Lung (tissue), 12 donors: ENCODE results near the gene PNLDC1. TPM values are rescaled to one million over a fixed set of nuclear protein-coding genes. Genes with fewer than 3 reads are reported as not detected.
A peak's percentile ranks its signal among the peaks of the same experiment; 100 is the strongest.

ENCODE experiments used
- ATAC-seq: fragments of 200-7000 bp; cut with Tn5 transposase; one replicate; pipeline ENCODE4 v1.9.1; 2020; ENCODE audit warnings: moderate number of reproducible peaks; ENCODE audit not compliant: insufficient read depth, low FRiP score
- DNase-seq, 3 donors: peaks; one replicate each; pipeline ENCODE4 v3.0.0-alpha.2; 2013 to 2017
- H3K27ac ChIP-seq, 2 donors: one replicate each; pipeline ENCODE4 v1.5.1; 2013; ENCODE audit warnings: mild to moderate bottlenecking in 2 of 2, moderate library complexity in 2 of 2, control low read depth in 1 of 2, inconsistent platforms in 1 of 2, low read depth in 1 of 2, low read length in 1 of 2
- H3K27me3 ChIP-seq, 3 donors: one replicate each; pipeline ENCODE4 v1.5.1; 2013; ENCODE audit warnings: low read length in 2 of 3; ENCODE audit not compliant: control insufficient read depth in 3 of 3, insufficient read depth in 3 of 3
- H3K36me3 ChIP-seq, 4 donors: one replicate each; pipeline ENCODE4 v1.5.1; 2013; ENCODE audit warnings: low read length in 4 of 4, mild to moderate bottlenecking in 1 of 4, moderate library complexity in 1 of 4; ENCODE audit not compliant: control insufficient read depth in 4 of 4, insufficient read depth in 4 of 4
- H3K4me1 ChIP-seq, 5 donors: one replicate each; pipeline ENCODE4 v1.5.1; 2013; ENCODE audit warnings: low read length in 5 of 5, mild to moderate bottlenecking in 2 of 5, moderate library complexity in 1 of 5; ENCODE audit not compliant: control insufficient read depth in 5 of 5, insufficient read depth in 5 of 5
- H3K4me3 ChIP-seq: one replicate; pipeline ENCODE4 v1.5.1; 2013; ENCODE audit warnings: mild to moderate bottlenecking, control low read depth, moderate library complexity
- H3K9ac ChIP-seq, 2 donors: one replicate each; pipeline ENCODE4 v1.5.1; 2013; ENCODE audit warnings: low read length in 2 of 2, control low read depth in 1 of 2; ENCODE audit not compliant: insufficient read depth in 1 of 2
- H3K9me3 ChIP-seq, 4 donors: one replicate each; pipeline ENCODE4 v1.5.1; 2013; ENCODE audit warnings: low read length in 3 of 4, mild to moderate bottlenecking in 1 of 4, moderate library complexity in 1 of 4; ENCODE audit not compliant: control insufficient read depth in 4 of 4, insufficient read depth in 3 of 4
- WGBS, 2 donors: extraction: QIAGEN DNeasy Blood & Tissue Kit; methylation state at CpG; one replicate each; pipeline ENCODE4 v1.1.7; 2013; 5-methylcytosine and 5-hydroxymethylcytosine counted together
- polyA plus RNA-seq, 2 donors: library from polyadenylated mRNA; stranded (reverse); fragments of 200-250 nt; gene quantifications; one replicate each; pipeline ENCODE4 v1.2.1, GENCODE V29; 2013
- total RNA-seq, 2 donors: library from RNA; depleted of rRNA in 1 of 2; stranded (reverse); fragments of >200 nt in 1 of 2; gene quantifications; one replicate each; pipeline ENCODE4 v1.2.1, GENCODE V29; 2014 to 2021
- TF ChIP-seq, protein P1 (sequence below): IDR thresholded peaks from 2 replicates; pipeline ENCODE4 v1.5.1; 2012; ENCODE audit warnings: mild to moderate bottlenecking; ENCODE audit errors: control extremely low read depth, extremely low read depth
- donor health status: control.
- donor health status: control.
- donor health status: Bipolar disorder and iron deficiency.
- donor health status: healthy.
- donor health status: DM: yes; HTN: yes; CAD: no.

The PNLDC1 gene
- total and polyA plus RNA-seq, 4 donors, result 0.14 to 0.28 (median 0.21) TPM

DNA sequence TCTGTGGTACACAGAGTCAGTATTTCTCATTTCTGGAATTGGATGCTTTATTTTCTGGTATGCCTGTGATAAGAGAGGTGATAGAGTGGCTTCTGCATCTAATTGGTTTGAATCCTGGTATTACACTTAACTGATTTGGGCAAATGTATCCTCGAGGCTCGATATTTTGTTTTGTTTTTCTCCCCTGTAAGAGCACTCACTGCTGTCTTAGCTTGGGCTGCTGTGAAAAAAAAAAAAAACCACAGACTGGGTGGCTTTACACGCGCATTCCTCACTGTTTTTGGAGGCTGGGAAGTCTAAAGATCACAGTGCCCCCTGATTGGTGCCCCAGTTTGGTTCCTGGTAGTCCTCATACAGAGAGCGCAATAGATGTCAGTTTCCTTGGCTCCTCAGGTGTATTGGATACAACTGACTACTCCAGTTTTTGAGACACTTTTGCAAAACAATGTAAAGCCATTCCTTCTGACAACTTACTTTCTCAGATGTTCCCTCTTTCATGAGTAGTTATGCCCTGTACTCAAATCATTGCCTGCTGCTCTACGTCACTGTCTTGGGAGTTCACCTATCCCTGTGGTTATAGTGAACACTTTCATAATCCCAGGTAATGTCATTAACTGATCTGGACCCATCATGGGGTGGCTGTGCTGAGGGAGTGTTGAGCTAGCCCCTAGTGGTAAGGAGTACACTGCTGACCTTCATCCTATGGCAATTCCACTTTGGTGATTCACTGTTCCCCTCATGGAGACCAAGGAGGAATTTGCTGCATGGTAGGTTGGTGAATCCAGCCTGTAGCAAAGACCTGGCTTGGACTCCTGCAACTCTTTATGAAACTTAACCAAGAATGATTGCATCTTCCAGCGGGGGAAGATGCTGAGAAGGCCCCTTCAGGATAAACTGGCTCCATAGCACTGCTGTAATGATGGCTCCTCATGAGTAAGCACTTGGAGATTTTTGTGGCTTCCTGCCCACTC is 41.8 kb upstream of the PNLDC1 start:
- no peaks in the 10 kb centered on the region for H3K9me3 ChIP-seq
- peaks cover 14 to 34% (median 22%) of the 10 kb centered on the region in 4 donors for H3K36me3 ChIP-seq
- DNase-seq (no peak), ATAC-seq (no peak)
- no peak overlapping the region for H3K9ac ChIP-seq
- peaks cover 0 to 14% (median 5%) of the 10 kb centered on the region in 5 donors for H3K4me1 ChIP-seq
- TF ChIP-seq, protein P1, sequence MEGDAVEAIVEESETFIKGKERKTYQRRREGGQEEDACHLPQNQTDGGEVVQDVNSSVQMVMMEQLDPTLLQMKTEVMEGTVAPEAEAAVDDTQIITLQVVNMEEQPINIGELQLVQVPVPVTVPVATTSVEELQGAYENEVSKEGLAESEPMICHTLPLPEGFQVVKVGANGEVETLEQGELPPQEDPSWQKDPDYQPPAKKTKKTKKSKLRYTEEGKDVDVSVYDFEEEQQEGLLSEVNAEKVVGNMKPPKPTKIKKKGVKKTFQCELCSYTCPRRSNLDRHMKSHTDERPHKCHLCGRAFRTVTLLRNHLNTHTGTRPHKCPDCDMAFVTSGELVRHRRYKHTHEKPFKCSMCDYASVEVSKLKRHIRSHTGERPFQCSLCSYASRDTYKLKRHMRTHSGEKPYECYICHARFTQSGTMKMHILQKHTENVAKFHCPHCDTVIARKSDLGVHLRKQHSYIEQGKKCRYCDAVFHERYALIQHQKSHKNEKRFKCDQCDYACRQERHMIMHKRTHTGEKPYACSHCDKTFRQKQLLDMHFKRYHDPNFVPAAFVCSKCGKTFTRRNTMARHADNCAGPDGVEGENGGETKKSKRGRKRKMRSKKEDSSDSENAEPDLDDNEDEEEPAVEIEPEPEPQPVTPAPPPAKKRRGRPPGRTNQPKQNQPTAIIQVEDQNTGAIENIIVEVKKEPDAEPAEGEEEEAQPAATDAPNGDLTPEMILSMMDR, result no peak
- no peaks in the 10 kb centered on the region for H3K27me3 ChIP-seq
- H3K4me3 ChIP-seq, result no peak overlapping the region
- WGBS, 2 donors, result 96% methylated on average over 7 of the region's 7 CpGs
- H3K27ac ChIP-seq, result no peak overlapping the region

DNA sequence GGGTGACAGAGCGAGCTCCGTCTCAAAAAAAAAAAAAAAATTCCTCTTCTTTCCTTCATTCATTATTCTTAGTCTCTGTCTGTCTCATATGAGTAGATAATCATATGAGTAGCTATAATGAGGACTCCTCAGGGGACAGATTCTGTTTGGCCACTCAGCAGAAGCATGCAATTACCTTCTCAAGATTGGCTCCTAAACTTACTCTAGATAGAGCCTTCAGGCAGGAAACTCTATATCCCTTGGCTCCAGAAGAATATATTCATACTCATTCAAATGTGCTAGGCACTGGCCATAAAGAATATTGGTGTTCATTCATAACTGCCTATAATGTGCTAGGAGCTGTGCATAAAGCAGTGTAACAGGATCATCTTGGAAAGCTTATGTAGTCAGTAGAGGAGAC is 40.4 kb upstream of the PNLDC1 start:
- DNase-seq (no peak), ATAC-seq (no peak)
- no peaks in the 10 kb centered on the region for H3K9me3 ChIP-seq
- no peak overlapping the region for H3K27ac ChIP-seq
- peaks cover 14 to 33% (median 23%) of the 10 kb centered on the region in 4 donors for H3K36me3 ChIP-seq
- 61% methylated on average over 2 of the region's 2 CpGs; no CpG with 5 or more reads in 1 of the 2 donors for WGBS, 2 donors
- H3K4me3 ChIP-seq, result no peak overlapping the region
- no peaks in the 10 kb centered on the region for H3K27me3 ChIP-seq
- TF ChIP-seq, protein P1, result no peak
- H3K9ac ChIP-seq, result no peak overlapping the region
- peaks cover 0 to 14% (median 5%) of the 10 kb centered on the region in 5 donors for H3K4me1 ChIP-seq

DNA sequence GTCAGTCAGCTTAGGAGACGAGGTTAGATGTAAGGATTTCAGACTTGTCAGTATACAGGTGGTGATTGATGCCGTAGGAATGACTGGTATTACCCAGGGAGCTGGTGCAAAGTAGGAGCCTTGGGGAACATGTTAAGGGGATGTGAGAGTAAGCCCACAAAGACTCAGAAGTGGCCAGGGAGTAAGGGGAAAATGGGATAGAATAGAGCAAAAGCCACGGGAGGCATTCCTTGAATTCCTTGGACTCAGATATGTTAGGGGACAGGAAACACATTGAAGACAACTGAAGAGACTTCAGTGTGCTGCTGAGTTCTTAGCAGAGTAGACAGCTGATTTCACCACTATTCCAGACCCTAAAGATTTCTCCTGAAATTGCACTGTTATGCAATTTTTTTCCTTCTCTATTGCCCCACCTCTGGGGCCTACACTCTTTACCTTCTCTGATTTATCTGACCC is 39.4 kb upstream of the PNLDC1 start:
- Histone ChIP-seq H3K4me3 (no peak overlapping the region), H3K9ac (peak overlapping the region; percentile 76 to 90), H3K27ac (peak overlapping the region; percentile 48 to 95), H3K36me3 (peaks cover 7 to 30% (median 16%) of the 10 kb centered on the region in 4 donors), H3K4me1 (peaks cover 0 to 14% (median 5%) of the 10 kb centered on the region in 5 donors), H3K27me3 (no peaks in the 10 kb centered on the region), H3K9me3 (no peaks in the 10 kb centered on the region)
- WGBS, 2 donors, result 62 to 64% methylated on average over 3 of the region's 3 CpGs
- ATAC-seq, result no peak
- TF ChIP-seq, protein P1, result no peak
- DNase-seq, result peak in 2 of 3 donors; percentile 29 to 42
